Thyroid gland (tissue), 4 donors: ENCODE measurements around the gene ARHGAP8.

Experiments used
- CTCF ChIP-seq, 6 experiments: fragments of 200-600 bp in 3 of 6; fragments of 450-650 bp in 3 of 6; sonication (generic) in 3 of 6; IDR thresholded peaks; one replicate each; pipeline ENCODE4 v1.5.1; 2016 to 2019; ENCODE audit warnings: antibody characterized with exemption in 6 of 6, mild to moderate bottlenecking in 2 of 6, inconsistent platforms in 1 of 6, moderate library complexity in 1 of 6
- POLR2A ChIP-seq, 2 donors: fragments of 450-650 bp; IDR thresholded peaks; one replicate each; pipeline ENCODE4 v1.6.1; 2017; ENCODE audit warnings: antibody characterized with exemption in 2 of 2, mild to moderate bottlenecking in 2 of 2, moderate library complexity in 1 of 2

- TF ChIP-seq CTCF (IDR thresholded peaks at IDR 0.05), result no peak
- TF ChIP-seq POLR2A (IDR thresholded peaks at IDR 0.05), result no peak
Observed at GRCh38 chr22:44816141-44816540, 63.8 kb downstream of the ARHGAP8 start.
